GM18498 (cell line): Measurements from ENCODE around the gene ZNF804B.
"Not testable (repeated sequence)": the region's sequence is repeated elsewhere in the genome, so short reads cannot be mapped to it uniquely, and the experiment has no call there.

Experiments used
- ATAC-seq: cut with Tn5 transposase; IDR thresholded peaks from one replicate; pipeline ENCODE4 v1.9.1; 2021; ENCODE audit warnings: mild to moderate bottlenecking, moderate library complexity; ENCODE audit not compliant: unreplicated experiment

Gene ZNF804B

GRCh38 chr7:89073776-89074175 lies 314.3 kb downstream of the ZNF804B start:
- ATAC-seq: no peak

- no peak for ATAC-seq
Observed at GRCh38 chr7:89077992-89078391, 318.5 kb downstream of the ZNF804B start.

- ATAC-seq: no peak
Observed at GRCh38 chr7:89085580-89085979, 326.1 kb downstream of the ZNF804B start.

- ATAC-seq: no peak
Observed at GRCh38 chr7:89091550-89091949, 332.1 kb downstream of the ZNF804B start.

GRCh38 chr7:89094269-89094668 lies 334.8 kb downstream of the ZNF804B start:
- ATAC-seq: no peak

- no peak for ATAC-seq
Observed at GRCh38 chr7:89103564-89103963, 344.1 kb downstream of the ZNF804B start.

- no peak for ATAC-seq
Observed at GRCh38 chr7:89104748-89105685, 345.5 kb downstream of the ZNF804B start.

- ATAC-seq: no peak
Observed at GRCh38 chr7:89123871-89124270, 364.4 kb downstream of the ZNF804B start.

GRCh38 chr7:89129600-89130375 lies 370.3 kb downstream of the ZNF804B start:
- ATAC-seq: no peak

GRCh38 chr7:89133357-89133756 lies 373.9 kb downstream of the ZNF804B start:
- ATAC-seq: no peak

GRCh38 chr7:89133819-89134218 lies 374.3 kb downstream of the ZNF804B start:
- ATAC-seq: no peak

GRCh38 chr7:89145801-89146200 lies 386.3 kb downstream of the ZNF804B start:
- no peak for ATAC-seq

- ATAC-seq: no peak
Observed at GRCh38 chr7:89160107-89160506, 400.6 kb downstream of the ZNF804B start.

- ATAC-seq: no peak
Observed at GRCh38 chr7:89165421-89165820, 405.9 kb downstream of the ZNF804B start.

- ATAC-seq: no peak
Observed at GRCh38 chr7:89170628-89171027, 411.1 kb downstream of the ZNF804B start.

- ATAC-seq: no peak
Observed at GRCh38 chr7:89182116-89182515, 422.6 kb downstream of the ZNF804B start.

- no peak for ATAC-seq
Observed at GRCh38 chr7:89183712-89184111, 424.2 kb downstream of the ZNF804B start.

GRCh38 chr7:89200758-89201157 lies 441.3 kb downstream of the ZNF804B start:
- ATAC-seq: no peak

- ATAC-seq: no peak
Observed at GRCh38 chr7:89223900-89224395, 464.4 kb downstream of the ZNF804B start.

- not testable (repeated sequence) for ATAC-seq
Observed at GRCh38 chr7:89228688-89229171, 469.2 kb downstream of the ZNF804B start.

- ATAC-seq: no peak
Observed at GRCh38 chr7:89238156-89238555, 478.7 kb downstream of the ZNF804B start.
